OCI-M2 (cell line): ENCODE measurements around the gene ASB9.
"Not testable (repeated sequence)": the region's sequence is repeated elsewhere in the genome, so short reads cannot be mapped to it uniquely, and the experiment has no call there.

Experiments
- DNase-seq: peaks from one replicate; lab custom pipeline; 2025; ENCODE audit not compliant: unreplicated experiment; lab: John Stamatoyannopoulos, UW

Gene ASB9, protein sequence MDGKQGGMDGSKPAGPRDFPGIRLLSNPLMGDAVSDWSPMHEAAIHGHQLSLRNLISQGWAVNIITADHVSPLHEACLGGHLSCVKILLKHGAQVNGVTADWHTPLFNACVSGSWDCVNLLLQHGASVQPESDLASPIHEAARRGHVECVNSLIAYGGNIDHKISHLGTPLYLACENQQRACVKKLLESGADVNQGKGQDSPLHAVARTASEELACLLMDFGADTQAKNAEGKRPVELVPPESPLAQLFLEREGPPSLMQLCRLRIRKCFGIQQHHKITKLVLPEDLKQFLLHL

DNA sequence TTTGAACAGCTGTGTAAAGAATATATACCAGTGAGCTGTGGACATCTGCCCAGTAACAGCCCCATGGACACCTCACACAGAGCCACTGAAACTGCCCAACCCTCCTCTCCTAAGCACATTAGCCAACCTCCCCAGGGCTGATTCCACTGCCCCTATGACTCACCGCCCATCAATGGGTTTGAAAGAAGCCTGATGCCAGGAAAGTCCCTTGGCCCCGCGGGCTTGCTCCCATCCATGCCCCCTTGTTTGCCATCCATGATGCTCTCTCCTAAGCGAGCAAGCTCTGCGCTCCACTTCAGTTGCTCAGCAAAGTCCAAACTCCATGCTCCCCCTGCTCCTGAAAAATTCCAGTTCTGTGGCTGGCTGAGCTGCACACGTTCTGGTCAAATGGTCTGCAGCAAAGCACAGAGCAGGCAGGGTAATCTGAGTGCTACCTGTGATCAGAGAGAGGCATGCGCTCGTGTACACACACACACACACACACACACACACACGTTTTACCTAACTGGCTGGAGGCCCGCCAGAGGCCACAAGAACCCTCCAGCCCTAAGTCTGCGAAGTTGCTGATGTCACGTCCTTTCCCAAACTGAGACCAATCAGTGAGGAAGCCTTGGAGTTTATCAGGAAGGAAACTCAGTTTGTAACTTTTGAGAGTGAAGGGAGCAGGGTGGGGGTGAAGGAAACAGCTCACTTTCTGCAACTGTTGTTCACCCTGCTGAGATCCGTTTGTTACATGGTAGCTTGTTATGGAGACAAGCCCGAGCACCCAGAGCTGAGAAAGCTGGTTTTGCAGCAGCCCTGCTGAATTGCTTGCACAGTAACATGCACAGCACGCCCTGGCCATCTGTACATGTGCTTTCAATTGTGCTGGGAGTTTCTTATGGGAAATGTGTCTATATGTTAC is at the start of gene ASB9:
Gene ASB9, minus strand, starts transcription at position 466 of the 904 bp plus-strand sequence. Its CDS starts 209 bp downstream, at position 257.
- DNase-seq, result no peak

DNA sequence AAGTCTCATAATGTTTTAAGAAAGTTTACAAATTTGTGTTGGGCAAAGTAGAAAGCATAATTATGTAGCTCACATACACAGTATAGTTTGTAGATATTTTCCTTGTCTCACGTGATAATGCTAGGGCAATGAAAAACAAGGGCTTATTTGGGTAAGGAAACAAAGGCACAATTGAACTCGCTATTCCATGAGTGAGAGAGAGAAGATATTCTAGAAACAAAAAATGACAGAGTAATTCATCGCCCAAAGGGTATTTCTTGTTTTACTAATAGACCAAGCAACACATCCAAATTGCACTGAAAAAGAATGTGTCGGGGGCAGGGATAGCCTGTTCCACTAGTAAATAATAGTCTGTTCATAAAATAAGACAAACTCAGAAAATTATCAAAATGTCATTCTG is 49.2 kb upstream of the ASB9 start:
- no peak for DNase-seq

DNA sequence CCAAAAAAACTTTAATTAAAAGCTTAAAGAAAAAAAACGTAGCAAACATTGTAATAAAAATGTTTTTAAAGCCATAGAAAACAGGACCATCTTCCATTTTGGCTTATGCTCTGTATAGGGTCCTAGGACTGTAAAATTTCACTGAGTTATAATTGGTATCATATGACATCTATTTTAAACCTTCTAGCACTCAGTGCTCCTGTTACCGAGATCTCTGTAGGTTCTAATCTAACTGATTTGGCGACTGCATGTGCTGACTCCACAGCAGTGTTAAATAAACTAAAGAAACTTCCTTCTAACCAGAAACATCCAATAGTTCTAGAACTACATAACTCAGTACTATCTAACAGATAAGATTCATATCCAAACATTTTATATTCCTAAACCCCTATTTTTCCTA is 45.6 kb upstream of the ASB9 start, which contains the start of gene ASB11:
Gene ASB11, minus strand, starts transcription at position 132 of the 400 bp plus-strand sequence. Its CDS starts 35 bp downstream, at position 97.
- no peak for DNase-seq

DNA sequence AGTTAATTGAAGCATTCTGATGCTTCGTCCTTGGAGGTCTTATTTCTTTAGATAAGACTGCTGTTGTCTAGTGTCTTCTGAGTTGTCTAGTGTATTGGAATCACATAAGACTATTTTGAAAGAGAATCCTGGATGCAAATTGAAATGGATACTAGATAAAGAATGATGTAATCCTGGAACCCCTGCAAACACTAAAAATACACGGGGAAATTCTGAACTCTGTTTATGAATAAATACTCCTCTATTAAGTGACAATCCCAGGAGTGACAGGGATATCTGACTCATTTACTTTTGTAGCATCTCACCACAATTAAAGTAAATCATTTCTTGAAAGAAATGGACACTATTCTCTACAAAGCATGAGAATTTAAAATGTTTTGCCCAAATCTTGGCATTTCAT is 44.6 kb upstream of the ASB9 start:
- DNase-seq, result no peak

DNA sequence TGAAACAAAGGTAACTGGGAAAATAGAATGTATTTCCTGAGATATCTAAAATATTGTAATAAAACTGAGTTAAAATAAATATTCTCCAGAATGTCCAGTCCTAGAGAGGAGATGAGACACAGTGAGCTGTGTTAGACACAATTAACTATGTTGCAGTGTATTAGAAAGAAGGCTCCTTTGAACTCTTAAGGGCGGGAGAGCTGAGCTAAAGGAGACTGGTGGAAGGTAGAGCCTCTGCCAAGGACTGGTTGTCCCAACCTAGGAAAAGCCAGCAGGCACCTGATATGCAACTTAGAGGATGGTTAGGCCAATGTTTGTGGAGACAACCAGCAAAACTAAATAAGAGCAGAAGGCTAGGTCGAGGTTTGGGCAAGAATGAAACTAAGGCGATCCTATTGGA is 41.2 kb upstream of the ASB9 start:
- DNase-seq, result no peak

DNA sequence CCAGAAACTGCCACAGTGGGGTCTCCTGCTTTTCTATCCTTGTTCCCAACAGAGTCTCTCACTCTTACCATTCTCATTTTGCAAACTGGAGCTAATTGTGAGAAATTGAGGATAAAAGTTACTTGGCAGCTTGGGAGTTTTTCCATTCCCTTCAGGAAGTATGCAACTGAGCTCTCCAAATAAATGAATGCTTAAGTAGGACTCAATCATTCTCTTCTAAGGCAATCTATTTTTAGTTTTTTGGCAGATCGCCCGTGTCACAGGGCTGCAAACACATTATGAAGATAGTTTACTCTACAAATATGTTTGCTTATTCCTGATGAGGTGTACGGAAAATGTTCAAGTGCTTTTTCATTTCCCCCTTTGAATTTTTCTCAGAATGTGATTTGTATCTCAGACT is 40.2 kb upstream of the ASB9 start:
- DNase-seq, result no peak

DNA sequence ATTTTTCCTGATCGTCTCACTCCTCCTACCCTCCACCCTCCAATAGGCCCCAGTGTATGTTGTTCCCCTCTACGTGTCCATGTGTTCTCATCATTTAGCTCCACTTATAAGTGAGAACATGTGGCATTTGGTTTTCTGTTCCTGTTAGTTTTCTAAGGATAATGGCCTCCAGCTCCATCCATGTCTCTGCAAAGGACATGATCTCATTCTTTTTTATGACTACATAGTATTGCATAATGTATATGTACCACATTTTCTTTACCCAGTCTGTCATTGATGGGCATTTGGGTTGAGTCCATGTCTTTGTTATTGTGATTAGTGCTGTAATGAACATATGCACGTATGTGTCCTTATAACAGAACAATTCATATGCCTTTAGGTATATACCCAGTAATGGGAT is 36.0 kb upstream of the ASB9 start:
- not testable (repeated sequence) for DNase-seq

DNA sequence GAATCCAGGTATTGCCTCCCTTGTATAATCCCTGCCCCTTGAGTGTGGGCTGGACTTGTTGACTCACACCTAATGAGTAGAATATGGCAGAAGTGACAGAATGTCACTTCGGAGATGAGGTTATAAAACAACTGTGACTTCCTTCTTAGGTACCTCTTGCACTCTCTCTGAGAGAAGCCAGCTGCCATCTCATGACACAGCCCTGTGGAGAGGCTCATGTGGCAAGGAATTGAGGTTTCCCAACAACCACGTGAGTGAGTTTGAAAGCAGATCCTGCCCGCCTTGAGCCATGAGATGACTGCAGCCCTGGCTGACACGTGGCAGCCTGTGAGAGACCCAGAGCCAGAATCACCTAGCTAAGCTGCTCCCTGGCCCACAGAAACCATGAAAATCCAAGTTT is 32.0 kb upstream of the ASB9 start:
- no peak for DNase-seq

DNA sequence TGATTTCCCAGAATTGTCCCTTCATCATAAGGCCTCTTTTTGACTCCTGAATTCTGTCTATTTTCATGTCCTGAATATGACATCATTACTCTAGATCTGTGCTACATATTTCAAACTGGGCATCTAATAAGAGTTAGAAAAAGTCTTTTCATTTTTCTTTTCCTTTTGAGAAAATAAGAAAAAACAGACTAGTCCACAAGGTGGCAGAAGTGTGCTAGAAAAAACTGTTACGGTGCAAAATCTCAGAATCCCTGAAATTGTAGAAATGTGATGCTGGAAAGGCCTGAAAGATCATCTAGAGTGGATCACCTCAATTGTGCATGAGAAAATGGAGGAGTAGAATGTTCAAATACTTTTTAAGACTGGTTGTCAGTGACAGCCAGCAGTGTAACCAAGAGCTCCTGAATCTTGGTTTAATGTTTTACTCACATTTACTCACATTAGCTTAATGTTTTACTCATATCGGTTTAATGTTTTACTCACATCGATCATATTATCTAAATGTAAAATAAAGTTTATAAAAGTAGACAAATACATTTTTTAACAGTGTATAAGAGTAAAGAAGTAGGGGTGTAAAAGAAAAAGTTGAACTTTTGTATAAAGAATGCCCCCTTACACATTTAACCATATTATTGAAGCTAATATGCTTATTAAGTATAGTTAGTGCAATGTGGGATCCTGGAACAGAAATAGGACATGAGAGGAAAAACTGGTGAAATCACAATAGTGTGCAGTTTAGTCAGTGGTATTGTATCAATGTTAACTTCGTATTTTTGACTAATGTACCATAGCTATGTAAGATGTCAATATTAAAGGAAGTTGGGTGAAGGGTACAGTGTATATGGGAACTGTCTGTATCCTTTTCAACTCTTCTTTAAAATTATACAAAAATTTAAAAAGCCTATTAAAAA is 30.3 kb upstream of the ASB9 start:
- DNase-seq, result no peak

DNA sequence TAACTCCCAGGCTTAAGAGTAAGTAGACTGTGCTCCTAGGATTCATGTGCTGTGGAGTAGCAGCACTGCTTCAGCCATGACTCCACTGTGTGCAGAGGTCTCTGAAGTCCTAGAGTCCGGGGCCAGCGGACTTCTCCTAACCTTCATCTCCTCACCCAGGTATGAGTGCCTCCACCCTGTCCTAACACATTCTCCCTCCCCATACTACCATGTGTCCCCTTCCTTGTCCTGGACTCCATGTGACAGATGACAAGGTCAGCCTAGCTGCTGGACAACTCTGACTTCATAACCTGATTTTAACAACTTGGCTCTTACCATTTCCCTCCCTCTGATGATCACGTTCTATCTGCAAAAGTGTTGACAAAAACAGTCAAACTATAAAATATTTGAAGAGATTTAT is 28.9 kb upstream of the ASB9 start:
- no peak for DNase-seq

DNA sequence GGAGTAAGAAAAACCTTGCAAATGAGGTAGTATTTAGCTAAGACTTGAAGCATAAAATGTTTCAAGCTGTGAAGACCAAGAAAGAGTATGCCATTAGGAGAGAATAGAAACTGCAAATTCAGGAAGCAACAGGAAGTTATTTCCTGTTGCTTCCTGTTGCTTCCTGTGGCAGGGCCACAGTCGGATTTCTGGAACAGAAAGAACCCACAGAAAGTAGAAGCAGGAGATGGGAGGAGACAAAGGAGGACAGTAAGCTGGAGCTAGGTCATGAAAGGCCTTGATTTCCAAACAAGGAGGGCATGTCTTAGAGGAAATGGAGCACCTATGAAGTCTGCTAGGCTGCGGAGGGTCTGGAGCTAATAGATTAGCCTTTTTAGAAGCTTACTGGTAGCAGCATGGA is 28.3 kb upstream of the ASB9 start:
- no peak for DNase-seq

DNA sequence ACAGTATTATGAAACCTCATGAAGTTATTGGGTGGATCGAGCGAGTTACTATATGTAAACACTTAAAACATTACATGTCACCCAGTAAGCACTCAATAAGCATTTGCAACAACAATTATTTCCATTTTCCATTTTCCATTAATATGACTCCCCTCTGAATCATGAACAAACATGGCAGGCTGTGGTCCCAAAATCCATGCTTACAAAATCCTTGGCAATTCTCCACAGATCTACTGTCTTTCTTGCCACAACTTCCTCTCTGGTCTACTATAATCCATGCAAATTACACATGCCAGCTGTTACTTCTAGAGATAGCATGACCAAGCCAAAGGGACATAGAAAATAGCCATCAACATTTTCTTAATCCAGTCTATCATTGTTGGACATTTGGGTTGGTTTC is 23.6 kb upstream of the ASB9 start:
- DNase-seq, result no peak

DNA sequence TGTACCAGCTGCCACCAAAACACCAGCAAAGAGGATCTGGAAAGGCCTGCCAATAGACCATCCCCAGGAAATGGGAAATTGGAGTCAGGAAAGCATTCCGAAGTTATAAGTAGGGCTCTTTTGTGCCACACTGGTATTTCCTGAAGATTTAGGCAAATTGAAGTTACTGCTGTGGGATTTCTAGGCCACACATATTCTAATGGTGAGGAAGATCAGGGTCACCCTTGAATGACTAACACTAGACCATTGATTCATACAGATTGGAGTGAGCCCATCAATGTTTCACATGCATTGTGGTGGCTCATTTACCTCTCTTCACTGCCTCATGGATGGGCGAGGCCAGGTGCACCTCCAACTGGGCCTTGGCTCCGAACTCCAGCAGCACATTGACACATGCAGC is 23.0 kb upstream of the ASB9 start:
- no peak for DNase-seq

DNA sequence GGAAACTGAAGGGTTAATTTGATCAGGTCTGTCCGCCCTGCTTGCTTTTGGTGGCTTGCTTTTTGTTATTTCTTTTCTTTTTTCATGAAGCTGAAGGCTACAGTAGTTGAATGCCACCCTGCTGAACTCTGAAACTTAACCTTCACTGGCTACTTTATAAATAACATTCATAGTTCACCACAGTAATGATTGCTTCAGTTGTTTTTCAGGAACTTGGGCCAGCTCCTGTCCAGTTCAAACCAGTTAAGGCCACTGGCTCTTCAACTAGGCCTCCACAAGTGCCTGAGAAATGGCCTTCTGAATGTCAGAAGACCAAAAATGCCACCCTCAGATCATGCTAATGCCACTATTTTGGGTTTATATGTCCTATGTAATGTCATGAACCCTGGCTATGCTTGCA is 7.7 kb upstream of the ASB9 start:
- DNase-seq, result no peak

DNA sequence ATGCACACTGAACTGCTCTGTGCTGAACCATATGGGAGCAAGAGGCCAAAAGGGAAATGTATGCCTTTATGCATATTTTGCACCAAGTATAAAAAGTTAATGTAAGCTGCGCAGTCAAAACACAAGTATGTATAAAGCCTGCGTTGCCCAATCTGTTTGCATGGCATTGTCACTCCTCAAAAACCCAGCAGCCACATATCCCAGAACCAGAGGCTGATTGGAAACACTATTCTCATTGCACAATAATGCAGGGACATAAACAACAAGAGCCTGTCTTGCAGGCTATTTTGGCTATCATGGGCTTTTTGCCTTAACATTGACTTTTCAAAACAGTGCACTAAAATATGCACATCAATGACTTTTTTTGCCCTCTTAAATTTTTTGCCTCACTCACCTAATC is 5.1 kb upstream of the ASB9 start:
- DNase-seq, result no peak

DNA sequence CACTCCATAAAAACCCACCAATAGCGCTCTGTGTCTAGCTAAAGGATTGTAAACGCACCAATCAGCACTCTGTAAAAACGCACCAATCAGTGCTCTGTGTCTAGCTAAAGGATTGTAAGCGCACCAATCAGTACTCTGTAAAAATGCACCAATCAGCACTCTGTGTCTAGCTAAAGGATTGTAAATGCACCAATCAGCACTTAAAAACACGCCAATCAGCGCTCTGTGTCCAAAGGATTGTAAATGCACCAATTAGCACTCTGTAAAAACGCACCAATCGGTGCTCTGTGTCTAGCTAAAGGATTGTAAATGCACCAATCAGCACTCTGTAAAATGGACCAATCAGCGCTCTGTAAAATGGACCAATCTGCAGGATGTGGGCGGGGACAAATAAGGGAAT is 3.4 kb upstream of the ASB9 start:
- DNase-seq, result not testable (repeated sequence)

DNA sequence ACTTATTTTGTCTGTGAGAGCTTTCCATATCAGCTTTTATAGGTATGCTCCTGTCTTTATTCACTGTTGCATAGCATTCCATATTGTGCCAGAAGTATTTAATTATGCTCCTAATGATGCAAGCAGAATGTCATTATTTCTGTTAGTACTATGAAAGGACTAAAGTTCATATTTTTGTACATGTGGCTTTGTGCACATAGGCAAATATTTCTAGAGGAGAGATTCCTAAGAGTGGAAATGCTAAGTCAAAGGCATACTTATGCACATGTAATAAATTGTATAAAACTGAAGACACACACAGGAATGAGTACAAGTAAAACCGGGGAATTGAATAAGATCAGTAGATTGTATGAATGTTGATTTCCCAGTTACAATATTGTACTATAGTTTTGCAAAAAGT is 1.9 kb upstream of the ASB9 start:
- no peak for DNase-seq

DNA sequence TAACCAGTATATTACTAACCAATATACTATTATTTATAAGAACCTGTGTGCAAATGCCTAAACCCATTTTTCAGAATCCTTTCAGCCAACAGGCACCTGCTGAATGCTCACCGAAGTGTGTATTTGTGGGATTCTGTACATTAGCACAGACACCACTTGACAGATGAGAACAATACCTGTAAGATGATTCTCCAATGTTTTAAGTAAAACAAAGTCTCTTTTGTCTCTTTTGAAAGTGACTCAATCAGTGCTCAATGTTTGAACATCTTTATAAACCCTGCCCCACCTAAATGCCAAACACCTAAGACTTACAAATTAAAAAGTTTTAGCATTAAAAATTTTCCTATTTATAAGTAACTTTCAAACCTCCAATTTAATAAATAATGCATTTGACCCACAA is 763 bp downstream of the ASB9 start:
- DNase-seq, result no peak

DNA sequence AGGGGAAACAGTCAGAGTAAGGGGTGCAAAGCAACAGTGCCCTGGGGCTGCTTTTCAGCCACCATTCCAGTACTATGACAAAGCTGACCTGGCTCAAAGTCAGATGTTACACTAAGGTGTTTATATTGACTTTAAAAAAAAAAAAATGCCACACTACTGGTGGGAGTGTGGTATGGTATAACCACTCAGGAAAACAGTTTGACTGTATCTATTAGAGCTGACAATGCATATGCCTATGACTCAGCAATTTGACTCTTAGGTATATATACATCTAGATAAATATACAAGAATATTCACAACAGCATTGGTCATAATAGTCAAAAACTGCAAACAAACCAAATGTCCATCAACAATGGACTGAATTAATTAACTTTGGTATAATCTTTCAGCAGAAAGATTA is 15.0 kb downstream of the ASB9 start:
- no peak for DNase-seq

DNA sequence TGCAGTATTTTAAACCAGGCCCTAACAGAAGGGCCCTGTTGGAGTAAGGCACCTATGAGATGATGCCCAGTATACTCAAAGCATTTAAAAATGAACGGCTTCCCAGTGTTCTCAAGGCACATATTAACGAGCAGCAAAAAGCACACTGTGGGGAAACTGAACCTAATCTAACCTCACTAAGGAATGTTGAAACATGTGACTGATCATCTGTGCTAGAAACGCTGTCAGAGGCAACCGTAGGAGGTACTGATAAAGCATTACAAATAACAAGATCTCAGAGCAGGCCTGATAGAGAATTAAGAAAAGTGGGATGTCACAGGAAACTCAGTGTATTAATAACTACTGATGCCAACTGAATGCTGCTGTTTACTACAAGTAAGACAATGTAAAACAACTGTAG is 24.0 kb downstream of the ASB9 start:
- DNase-seq, result no peak

DNA sequence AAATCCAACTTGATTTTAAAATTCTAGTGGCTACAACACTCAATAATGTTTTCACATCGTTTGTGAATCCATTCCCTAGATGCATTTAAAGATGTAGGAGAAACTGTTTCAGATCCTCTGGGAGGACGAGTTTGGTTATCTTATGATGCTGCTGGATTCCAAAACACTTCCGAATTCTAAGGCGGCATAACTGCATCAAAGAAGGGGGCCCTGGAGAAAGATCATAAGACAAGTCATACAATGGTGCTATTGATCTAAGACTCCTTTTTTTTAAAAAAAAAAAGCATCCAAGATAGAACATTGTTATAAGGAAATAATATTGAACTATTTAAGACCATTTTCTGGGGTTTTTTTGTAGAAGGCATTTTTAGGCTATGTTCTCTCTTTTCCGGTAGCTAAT is 25.5 kb downstream of the ASB9 start:
- no peak for DNase-seq
